Ovary (tissue), 9 donors: ENCODE results near the gene RPS6KA5. TPM values are rescaled to one million over a fixed set of nuclear protein-coding genes. Genes with fewer than 3 reads are reported as not detected.
"Not testable (repeated sequence)": the region's sequence is repeated elsewhere in the genome, so short reads cannot be mapped to it uniquely, and the experiment has no call there.

Experiments
- DNase-seq, 5 donors: peaks; one replicate each; pipeline ENCODE4 v3.0.0-alpha.2; 2019 to 2020
- H3K27ac ChIP-seq, 2 donors: fragments of 200-600 bp; one replicate each; pipeline versions ENCODE4 v1.5.1 to v1.8.0; 2019 to 2022
- H3K27me3 ChIP-seq: fragments of 200-600 bp; one replicate; pipeline ENCODE4 v1.8.0; 2022
- H3K36me3 ChIP-seq: fragments of 200-600 bp; sonication (generic); one replicate; pipeline ENCODE4 v1.5.1; 2019
- H3K4me1 ChIP-seq: one replicate; pipeline ENCODE4 v1.8.1; 2013; ENCODE audit warnings: mild to moderate bottlenecking, moderate library complexity; ENCODE audit not compliant: insufficient read depth
- H3K4me3 ChIP-seq: fragments of 200-600 bp; sonication (generic); one replicate; pipeline ENCODE4 v1.5.1; 2017
- H3K9me3 ChIP-seq, 2 donors: fragments of 200-600 bp in 1 of 2; sonication (generic) in 1 of 2; one replicate each; pipeline versions ENCODE4 v1.5.1 to v1.8.1; 2013 to 2019; ENCODE audit warnings: mild to moderate bottlenecking in 1 of 2, moderate library complexity in 1 of 2
- EP300 ChIP-seq: sonication (generic); formaldehyde crosslinking; IDR thresholded peaks from one replicate; pipeline ENCODE4 v1.6.1; 2017; ENCODE audit warnings: antibody characterized with exemption
- POLR2A ChIP-seq: fragments of 450-650 bp; IDR thresholded peaks from one replicate; pipeline ENCODE4 v1.6.1; 2017; ENCODE audit warnings: antibody characterized with exemption, mild to moderate bottlenecking, moderate library complexity
- WGBS, 3 donors: extraction: QIAGEN DNeasy Blood & Tissue Kit in 1 of 3; methylation state at CpG; one replicate each; pipeline versions ENCODE4 v1.1.5 to v1.1.7; 2013 to 2017; 5-methylcytosine and 5-hydroxymethylcytosine counted together
- intact Hi-C, 4 donors: fragments of 100-400 bp; cut with DNase I; formaldehyde crosslinking; loops; one replicate each; pipeline versions ENCODE4 v1.11.0 to v1.15.1; 2022 to 2023
- polyA plus RNA-seq, 2 donors: library from polyadenylated mRNA; stranded (reverse); fragments of 200-250 nt in 1 of 2; fragments of 350-450 nt in 1 of 2; fragmentation: Illumina TruSeq in 1 of 2; extraction: RNeasy Lipid Tissue Mini Kit (QIAGEN cat#74804) in 1 of 2; gene quantifications; one replicate each; pipeline ENCODE4 v1.2.3, GENCODE V29; 2013 to 2014
- total RNA-seq, 7 donors: library from RNA; depleted of rRNA in 2 of 7; stranded (reverse); fragments of >200 nt in 2 of 7; fragmentation: NEBNext Ultra II Directional in 3 of 7; extraction: Animal tissue kit (Norgen Biotek cat#: 25700) in 3 of 7; gene quantifications; one replicate each; pipeline versions ENCODE4 v1.1.0 to v1.2.4, GENCODE V29; 2016 to 2023
- TF ChIP-seq, protein P1 (sequence below), 3 donors: fragments of 450-650 bp in 2 of 3; fragments of 200-600 bp in 1 of 3; IDR thresholded peaks; one replicate each; pipeline versions ENCODE4 v1.5.1 to v1.8.0; 2016 to 2022; ENCODE audit warnings: antibody characterized with exemption in 3 of 3, mild to moderate bottlenecking in 1 of 3
- donor health status: DM: no; HTN: no; CAD: no; lungs with moderate emphysema.
- donor health status: DM: no; HTN: no; CAD: no.
- donor health status: Bipolar disorder and iron deficiency.
- donor health status: DM: yes; HTN: yes; CAD: no.
- donor health status: DM: no; HTN: no; CAD: no.
- donor health status: DM: yes; HTN: yes; CAD: no.

RPS6KA5 gene
- total and polyA plus RNA-seq, 9 donors = 3.8 to 19.0 (median 8.4) TPM

- no peaks in the 10 kb centered on the region for H3K9me3 ChIP-seq
- H3K36me3 ChIP-seq = no peaks in the 10 kb centered on the region
- TF ChIP-seq EP300 (no peak), POLR2A (no peak)
- TF ChIP-seq, protein P1, sequence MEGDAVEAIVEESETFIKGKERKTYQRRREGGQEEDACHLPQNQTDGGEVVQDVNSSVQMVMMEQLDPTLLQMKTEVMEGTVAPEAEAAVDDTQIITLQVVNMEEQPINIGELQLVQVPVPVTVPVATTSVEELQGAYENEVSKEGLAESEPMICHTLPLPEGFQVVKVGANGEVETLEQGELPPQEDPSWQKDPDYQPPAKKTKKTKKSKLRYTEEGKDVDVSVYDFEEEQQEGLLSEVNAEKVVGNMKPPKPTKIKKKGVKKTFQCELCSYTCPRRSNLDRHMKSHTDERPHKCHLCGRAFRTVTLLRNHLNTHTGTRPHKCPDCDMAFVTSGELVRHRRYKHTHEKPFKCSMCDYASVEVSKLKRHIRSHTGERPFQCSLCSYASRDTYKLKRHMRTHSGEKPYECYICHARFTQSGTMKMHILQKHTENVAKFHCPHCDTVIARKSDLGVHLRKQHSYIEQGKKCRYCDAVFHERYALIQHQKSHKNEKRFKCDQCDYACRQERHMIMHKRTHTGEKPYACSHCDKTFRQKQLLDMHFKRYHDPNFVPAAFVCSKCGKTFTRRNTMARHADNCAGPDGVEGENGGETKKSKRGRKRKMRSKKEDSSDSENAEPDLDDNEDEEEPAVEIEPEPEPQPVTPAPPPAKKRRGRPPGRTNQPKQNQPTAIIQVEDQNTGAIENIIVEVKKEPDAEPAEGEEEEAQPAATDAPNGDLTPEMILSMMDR (IDR thresholded peaks at IDR 0.05) = no peak
- 11 to 19% (median 18%) methylated on average over 1 of the region's 1 CpG for WGBS, 3 donors
- H3K4me1 ChIP-seq = no peaks in the 10 kb centered on the region
- DNase-seq = no peak
- no peak overlapping the region for H3K27ac ChIP-seq
- H3K4me3 ChIP-seq = no peak overlapping the region
- no peaks in the 10 kb centered on the region for H3K27me3 ChIP-seq
- intact Hi-C loops = no loop called here
Measured at GRCh38 chr14:90985601-90986242, 74.7 kb downstream of the RPS6KA5 start.

DNA sequence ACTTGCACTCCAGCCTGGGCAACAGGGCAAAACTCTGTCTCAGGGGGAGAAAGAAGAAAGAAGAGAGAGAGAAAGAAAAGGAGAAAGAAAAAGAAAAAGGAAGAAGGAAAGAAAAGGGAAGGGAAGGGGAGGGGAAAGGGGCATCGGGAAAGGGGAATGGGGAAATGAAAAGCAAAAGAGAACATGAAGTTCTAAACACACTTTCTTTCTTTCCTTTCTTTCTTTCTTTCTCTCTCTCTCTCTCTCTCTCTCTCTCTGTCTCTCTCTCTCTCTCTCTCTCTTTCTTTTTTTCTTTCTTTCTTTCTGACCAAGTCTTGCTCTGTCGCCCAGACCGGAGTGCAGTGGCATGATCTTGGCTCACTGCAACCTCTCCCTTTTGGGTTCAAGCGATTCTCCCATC is 76.9 kb downstream of the RPS6KA5 start:
- Histone ChIP-seq H3K4me3 (no peak overlapping the region), H3K4me1 (no peaks in the 10 kb centered on the region), H3K9me3 (no peaks in the 10 kb centered on the region), H3K36me3 (no peaks in the 10 kb centered on the region), H3K27me3 (no peaks in the 10 kb centered on the region), H3K27ac (no peak overlapping the region)
- DNase-seq = no peak
- 89 to 95% (median 90%) methylated on average over 4 of the region's 4 CpGs for WGBS, 3 donors
- intact Hi-C loops = no loop called here
- TF ChIP-seq, protein P1 (IDR thresholded peaks at IDR 0.05) = no peak
- TF ChIP-seq EP300 (no peak), POLR2A (no peak)

DNA sequence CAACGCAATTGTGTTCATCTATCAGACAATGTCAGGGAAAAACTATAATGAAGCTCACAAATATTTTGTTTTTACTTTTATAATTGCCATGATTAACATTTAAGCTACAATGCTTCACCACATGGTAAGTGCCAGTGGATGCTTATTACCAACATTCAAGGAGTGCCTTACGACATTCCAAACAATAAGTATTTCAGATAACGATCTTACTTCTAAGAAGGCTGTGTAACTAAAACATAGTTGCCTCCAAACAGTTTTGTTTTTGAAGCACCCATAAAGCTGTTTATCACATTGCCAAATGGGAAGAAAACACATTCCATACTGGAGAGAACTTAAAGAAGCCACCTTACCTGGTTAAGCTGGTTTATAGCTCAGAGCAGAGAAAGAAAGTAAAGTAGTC is 78.8 kb downstream of the RPS6KA5 start:
- Histone ChIP-seq H3K4me1 (no peaks in the 10 kb centered on the region), H3K36me3 (no peaks in the 10 kb centered on the region), H3K4me3 (no peak overlapping the region), H3K27ac (no peak overlapping the region), H3K9me3 (no peaks in the 10 kb centered on the region), H3K27me3 (no peaks in the 10 kb centered on the region)
- DNase-seq = no peak
- intact Hi-C loops = no loop called here
- 88 to 94% (median 90%) methylated on average over 3 of the region's 3 CpGs for WGBS, 3 donors
- TF ChIP-seq, protein P1 (IDR thresholded peaks at IDR 0.05) = no peak
- TF ChIP-seq POLR2A (no peak), EP300 (no peak)

- DNase-seq, intact Hi-C loops, H3K4me1 ChIP-seq, H3K36me3 ChIP-seq, H3K9me3 ChIP-seq, H3K27me3 ChIP-seq, H3K27ac ChIP-seq, H3K4me3 ChIP-seq: not testable (repeated sequence)
- WGBS, 3 donors = 91 to 96% (median 95%) methylated on average over 3 of the region's 3 CpGs
Measured at GRCh38 chr14:90980636-90981035, 79.8 kb downstream of the RPS6KA5 start.

- no peak overlapping the region for H3K4me3 ChIP-seq
- no peak for DNase-seq
- no peak overlapping the region for H3K27ac ChIP-seq
- no peaks in the 10 kb centered on the region for H3K4me1 ChIP-seq
- no peaks in the 10 kb centered on the region for H3K27me3 ChIP-seq
- H3K9me3 ChIP-seq = no peaks in the 10 kb centered on the region
- no peak for TF ChIP-seq POLR2A
- TF ChIP-seq EP300 = no peak
- TF ChIP-seq, protein P1 (IDR thresholded peaks at IDR 0.05) = no peak
- intact Hi-C loops = no loop called here
- 70 to 81% (median 78%) methylated on average over 5 of the region's 5 CpGs for WGBS, 3 donors
- H3K36me3 ChIP-seq = no peaks in the 10 kb centered on the region
Measured at GRCh38 chr14:90979515-90979914, 80.9 kb downstream of the RPS6KA5 start.
